Measurements from ENCODE around the gene CEP55. TPM values are rescaled to one million over a fixed set of nuclear protein-coding genes. Genes with fewer than 3 reads are reported as not detected.

CEP55 gene
- total RNA-seq, 1 donor from 2014 or later = 73.2 TPM

DNA sequence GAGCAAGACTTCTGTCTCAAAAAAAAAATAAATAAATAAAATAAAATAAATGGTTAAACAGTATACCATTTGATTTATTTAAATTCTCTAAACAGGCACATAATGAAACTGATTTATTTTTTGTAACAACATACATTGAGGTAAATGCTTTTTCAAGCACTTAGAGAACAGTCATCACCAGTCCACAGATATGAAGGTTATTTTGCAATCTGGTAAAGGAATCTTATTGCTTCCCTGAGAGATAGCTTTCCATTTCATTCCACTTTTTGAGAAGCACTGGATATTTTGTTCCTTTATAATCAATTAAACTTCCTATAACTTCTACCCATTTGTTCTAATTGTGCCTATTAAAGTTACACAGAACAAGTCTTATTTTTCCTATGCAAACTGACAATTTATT, 5.2 kb downstream of the CEP55 start:
- DNase-seq (ENCODE audit: low read depth) = no peak
- H3K4me3 ChIP-seq (ENCODE audit: low read depth, low read length) = no peak overlapping the region
- TF ChIP-seq, protein P1, sequence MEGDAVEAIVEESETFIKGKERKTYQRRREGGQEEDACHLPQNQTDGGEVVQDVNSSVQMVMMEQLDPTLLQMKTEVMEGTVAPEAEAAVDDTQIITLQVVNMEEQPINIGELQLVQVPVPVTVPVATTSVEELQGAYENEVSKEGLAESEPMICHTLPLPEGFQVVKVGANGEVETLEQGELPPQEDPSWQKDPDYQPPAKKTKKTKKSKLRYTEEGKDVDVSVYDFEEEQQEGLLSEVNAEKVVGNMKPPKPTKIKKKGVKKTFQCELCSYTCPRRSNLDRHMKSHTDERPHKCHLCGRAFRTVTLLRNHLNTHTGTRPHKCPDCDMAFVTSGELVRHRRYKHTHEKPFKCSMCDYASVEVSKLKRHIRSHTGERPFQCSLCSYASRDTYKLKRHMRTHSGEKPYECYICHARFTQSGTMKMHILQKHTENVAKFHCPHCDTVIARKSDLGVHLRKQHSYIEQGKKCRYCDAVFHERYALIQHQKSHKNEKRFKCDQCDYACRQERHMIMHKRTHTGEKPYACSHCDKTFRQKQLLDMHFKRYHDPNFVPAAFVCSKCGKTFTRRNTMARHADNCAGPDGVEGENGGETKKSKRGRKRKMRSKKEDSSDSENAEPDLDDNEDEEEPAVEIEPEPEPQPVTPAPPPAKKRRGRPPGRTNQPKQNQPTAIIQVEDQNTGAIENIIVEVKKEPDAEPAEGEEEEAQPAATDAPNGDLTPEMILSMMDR (conservative IDR thresholded peaks at IDR 0.05; ENCODE audit: low read depth, low read length) = no peak

DNA sequence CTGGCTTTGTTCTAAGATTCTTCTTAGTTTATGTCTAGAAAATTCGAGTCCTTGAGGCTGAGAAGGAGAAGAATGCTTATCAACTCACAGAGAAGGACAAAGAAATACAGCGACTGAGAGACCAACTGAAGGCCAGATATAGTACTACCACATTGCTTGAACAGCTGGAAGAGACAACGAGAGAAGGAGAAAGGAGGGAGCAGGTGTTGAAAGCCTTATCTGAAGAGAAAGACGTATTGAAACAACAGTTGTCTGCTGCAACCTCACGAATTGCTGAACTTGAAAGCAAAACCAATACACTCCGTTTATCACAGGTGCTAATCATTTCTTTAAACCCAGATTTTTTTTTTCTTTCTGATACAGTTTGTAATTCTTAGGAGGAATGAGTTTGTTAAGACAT, 6.7 kb downstream of the CEP55 start:
- TF ChIP-seq, protein P1 (conservative IDR thresholded peaks at IDR 0.05; ENCODE audit: low read depth, low read length) = no peak
- DNase-seq (ENCODE audit: low read depth) = no peak
- no peak overlapping the region for H3K4me3 ChIP-seq (ENCODE audit: low read depth, low read length)

DNA sequence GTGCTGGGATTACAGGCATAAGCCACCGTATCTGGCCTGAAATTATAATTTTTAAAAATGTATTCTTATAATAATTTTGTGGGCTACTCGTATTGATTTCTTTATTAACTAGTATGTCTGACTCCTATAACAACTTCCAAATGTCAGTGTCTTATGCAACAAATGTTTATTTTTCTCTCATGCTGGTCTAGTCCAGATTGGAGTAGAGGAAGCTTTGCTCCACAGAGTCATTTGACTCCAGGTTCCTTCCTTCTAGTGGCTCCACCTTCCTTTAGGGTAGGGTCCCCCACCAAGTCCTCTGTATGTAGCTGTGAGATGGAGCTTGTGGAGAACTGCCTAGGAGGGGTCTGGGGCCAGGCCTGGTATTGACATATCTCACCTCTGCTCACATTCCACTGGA, 8.7 kb downstream of the CEP55 start:
- TF ChIP-seq, protein P1 (conservative IDR thresholded peaks at IDR 0.05; ENCODE audit: low read depth, low read length) = no peak
- no peak overlapping the region for H3K4me3 ChIP-seq (ENCODE audit: low read depth, low read length)
- no peak for DNase-seq (ENCODE audit: low read depth)

DNA sequence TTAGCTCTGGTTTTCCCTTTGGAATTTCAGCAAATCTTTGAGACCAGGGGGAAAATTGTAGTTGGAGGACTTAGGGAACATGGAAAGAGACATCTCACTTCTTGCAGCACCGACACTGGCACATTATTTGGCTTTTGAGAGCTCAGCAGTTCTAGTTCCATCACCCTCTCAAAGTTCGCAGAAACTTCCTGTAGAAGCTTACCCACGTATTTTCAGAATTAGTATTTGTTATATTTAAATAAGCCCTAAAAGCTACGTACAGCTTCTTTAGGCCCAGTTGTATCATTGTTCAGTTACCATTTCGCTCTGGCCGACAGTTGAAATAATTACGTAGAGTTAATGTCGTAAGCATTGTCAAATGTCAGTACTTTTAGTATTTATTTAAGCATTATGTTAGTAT, 13.4 kb downstream of the CEP55 start:
- no peak for DNase-seq (ENCODE audit: low read depth)

DNA sequence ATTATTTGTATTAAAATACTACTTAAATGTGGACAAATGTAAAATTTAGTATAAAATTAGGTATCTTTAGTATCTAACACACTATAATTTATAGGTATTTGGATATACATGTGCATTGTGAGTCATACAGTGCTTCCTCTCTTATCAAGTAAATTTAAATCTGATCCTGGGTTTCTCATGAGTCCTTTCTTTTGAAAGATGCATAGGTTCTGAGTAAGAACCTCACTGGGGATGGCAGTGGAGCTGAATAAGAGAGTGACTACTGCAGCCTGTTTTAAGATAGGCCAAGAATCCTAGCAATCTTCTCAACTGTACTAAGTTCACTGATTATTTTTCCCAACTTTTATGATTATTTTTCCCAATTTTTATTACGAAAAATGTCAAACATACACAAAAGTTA, 16.2 kb downstream of the CEP55 start:
- no peak for DNase-seq (ENCODE audit: low read depth)
- no peak overlapping the region for H3K4me3 ChIP-seq (ENCODE audit: low read depth, low read length)
- TF ChIP-seq, protein P1 (conservative IDR thresholded peaks at IDR 0.05; ENCODE audit: low read depth, low read length) = no peak

More for the DNA sequence above, 13.4 kb downstream of the CEP55 start:
- H3K4me3 ChIP-seq (ENCODE audit: low read depth, low read length) = no peak overlapping the region
- TF ChIP-seq, protein P1 (conservative IDR thresholded peaks at IDR 0.05; ENCODE audit: low read depth, low read length) = no peak

DNA sequence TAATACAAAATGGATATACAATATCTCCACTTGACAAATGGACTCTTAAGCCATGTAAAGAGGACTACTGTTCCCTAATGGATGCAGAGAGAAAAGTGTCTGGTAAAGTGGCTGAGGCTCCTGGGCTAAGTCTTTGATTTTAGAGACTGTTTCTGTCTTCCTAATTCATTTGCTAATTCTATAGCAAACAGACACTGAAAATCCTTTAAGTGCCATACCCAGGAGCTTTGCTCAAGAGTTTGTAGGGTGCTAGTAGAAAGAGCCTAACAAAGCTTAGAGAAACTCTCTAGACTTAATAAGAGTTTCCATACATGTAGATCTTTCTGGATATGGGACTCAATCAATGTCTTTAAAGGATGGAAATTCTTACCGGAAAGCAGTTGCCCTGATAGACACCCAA, 16.7 kb downstream of the CEP55 start:
- TF ChIP-seq, protein P1 (conservative IDR thresholded peaks at IDR 0.05; ENCODE audit: low read depth, low read length) = no peak
- no peak for DNase-seq (ENCODE audit: low read depth)
- no peak overlapping the region for H3K4me3 ChIP-seq (ENCODE audit: low read depth, low read length)

DNA sequence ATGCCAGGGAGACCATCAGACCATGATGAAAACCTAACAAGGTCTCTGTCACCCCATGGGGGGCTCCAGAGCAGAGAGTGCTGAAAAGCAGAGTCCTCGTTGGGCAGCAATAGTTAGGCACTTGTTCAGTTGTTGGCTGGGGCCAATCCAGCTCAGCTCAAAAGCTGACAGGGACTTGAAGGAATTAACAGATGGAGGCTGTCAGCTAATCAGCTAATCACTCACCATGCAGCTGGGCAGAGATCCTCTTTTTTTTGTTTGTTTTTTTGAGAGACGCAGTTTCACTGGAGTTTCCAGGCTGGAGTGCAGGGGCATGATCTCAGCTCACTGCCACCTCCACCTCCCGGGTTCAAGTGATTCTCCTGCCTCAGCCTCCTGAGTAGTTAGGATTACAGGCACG, 18.1 kb downstream of the CEP55 start:
- H3K4me3 ChIP-seq (ENCODE audit: low read depth, low read length) = no peak overlapping the region
- TF ChIP-seq, protein P1 (conservative IDR thresholded peaks at IDR 0.05; ENCODE audit: low read depth, low read length) = no peak
- DNase-seq (ENCODE audit: low read depth) = no peak

Measured in epithelial cell of proximal tubule (primary cell).